Neural progenitor cell (in vitro differentiated cells): ENCODE data around the gene PBLD.

Experiments used
- CTCF ChIP-seq: fragments of 200-600 bp; sonication (generic); IDR thresholded peaks from 2 replicates; pipeline ENCODE4 v1.5.1; 2017; ENCODE audit warnings: antibody characterized with exemption, mild to moderate bottlenecking
- EZH2 ChIP-seq: fragments of 200-600 bp; sonication (generic); IDR thresholded peaks from 2 replicates; pipeline ENCODE4 v1.6.1; 2017; ENCODE audit warnings: antibody characterized with exemption, mild to moderate bottlenecking, moderate library complexity
- EZH2phosphoT487 ChIP-seq: fragments of 200-600 bp; sonication (generic); IDR thresholded peaks from 2 replicates; pipeline ENCODE4 v1.6.1; 2017; ENCODE audit warnings: antibody characterized with exemption

- no peak for TF ChIP-seq CTCF
- no peak for TF ChIP-seq EZH2
- no peak for TF ChIP-seq EZH2phosphoT487
These were observed 31.6 kb upstream of the PBLD start for GRCh38 chr10:68364101-68364886.
